Thoracic aorta (tissue), 2 donors: ENCODE results near the gene BAG3. TPM values are rescaled to one million over a fixed set of nuclear protein-coding genes. Genes with fewer than 3 reads are reported as not detected.

ENCODE experiments used
- ATAC-seq: fragments of 150-250 bp; one replicate; pipeline ENCODE4 v1.8.0; 2017; ENCODE audit warnings: low read depth; ENCODE audit not compliant: insufficient number of reproducible peaks, low FRiP score
- DNase-seq: peaks from one replicate; pipeline ENCODE4 v3.0.0-alpha.2; 2020; ENCODE audit warnings: low spot score
- H3K27ac ChIP-seq, 2 donors: fragments of 200-600 bp; sonication (generic); 1 replicate in 1 of 2; 2 replicates in 1 of 2; pipeline ENCODE4 v1.5.1; 2016; ENCODE audit warnings: mild to moderate bottlenecking in 2 of 2, moderate library complexity in 2 of 2
- H3K27me3 ChIP-seq: fragments of 200-600 bp; sonication (generic); replicated peaks from 2 replicates; pipeline ENCODE4 v1.6.0; 2016; ENCODE audit warnings: mild to moderate bottlenecking; ENCODE audit not compliant: insufficient read depth
- H3K36me3 ChIP-seq: fragments of 200-600 bp; sonication (generic); one replicate; pipeline ENCODE4 v1.5.1; 2016
- H3K4me1 ChIP-seq, 2 donors: fragments of 200-600 bp; sonication (generic); 1 replicate in 1 of 2; 2 replicates in 1 of 2; pipeline versions ENCODE4 v1.5.1 to v1.6.0; 2016; ENCODE audit warnings: low read depth in 2 of 2, mild to moderate bottlenecking in 1 of 2; ENCODE audit not compliant: control insufficient read depth in 1 of 2
- H3K4me3 ChIP-seq: fragments of 200-600 bp; sonication (generic); 2 replicates; pipeline ENCODE4 v1.5.1; 2016; ENCODE audit warnings: mild to moderate bottlenecking
- H3K9me3 ChIP-seq: fragments of 200-600 bp; sonication (generic); 2 replicates; pipeline ENCODE4 v1.5.1; 2016
- CTCF ChIP-seq: fragments of 200-600 bp; sonication (generic); IDR thresholded peaks from one replicate; pipeline ENCODE4 v1.5.1; 2019; ENCODE audit warnings: antibody characterized with exemption
- total RNA-seq, 2 donors: library from RNA; depleted of rRNA; stranded (reverse); fragments of >200 nt; gene quantifications; one replicate each; pipeline versions ENCODE4 v1.1.0 to v1.2.3, GENCODE V29; 2016

The BAG3 gene
- total RNA-seq, 2 donors from 2014 or later = 48.9 to 87.6 TPM

GRCh38 chr10:119630300-119630699 lies 20.9 kb upstream of the BAG3 start:
- Histone ChIP-seq H3K27me3 (no peaks in the 10 kb centered on the region), H3K36me3 (no peaks in the 10 kb centered on the region), H3K4me3 (no peak overlapping the region), H3K27ac (no peak overlapping the region), H3K9me3 (no peaks in the 10 kb centered on the region), H3K4me1 (no peaks in the 10 kb centered on the region)
- no peak for DNase-seq
- no peak for ATAC-seq
- TF ChIP-seq CTCF = no peak

GRCh38 chr10:119633538-119634218 lies 17.5 kb upstream of the BAG3 start:
- no peak for ATAC-seq

GRCh38 chr10:119634219-119634544 lies 17.0 kb upstream of the BAG3 start:
- no peak overlapping the region for H3K27ac ChIP-seq
- no peaks in the 10 kb centered on the region for H3K9me3 ChIP-seq
- no peak overlapping the region for H3K4me3 ChIP-seq
- ATAC-seq (peak; percentile 31), DNase-seq (no peak)
- H3K27me3 ChIP-seq = no peaks in the 10 kb centered on the region
- H3K4me1 ChIP-seq = no peaks in the 10 kb centered on the region
- H3K36me3 ChIP-seq = no peaks in the 10 kb centered on the region
- TF ChIP-seq CTCF = no peak

More at GRCh38 chr10:119633538-119634218, 17.5 kb upstream of the BAG3 start:
- H3K27ac ChIP-seq = no peak overlapping the region
- H3K27me3 ChIP-seq = no peaks in the 10 kb centered on the region
- no peak for DNase-seq
- H3K4me1 ChIP-seq = no peaks in the 10 kb centered on the region
- no peaks in the 10 kb centered on the region for H3K9me3 ChIP-seq
- H3K36me3 ChIP-seq = no peaks in the 10 kb centered on the region
- H3K4me3 ChIP-seq = no peak overlapping the region
- TF ChIP-seq CTCF = no peak

GRCh38 chr10:119637631-119638030 lies 13.5 kb upstream of the BAG3 start:
- Histone ChIP-seq H3K36me3 (no peaks in the 10 kb centered on the region), H3K4me1 (no peaks in the 10 kb centered on the region), H3K9me3 (no peaks in the 10 kb centered on the region), H3K27me3 (no peaks in the 10 kb centered on the region), H3K4me3 (no peak overlapping the region), H3K27ac (no peak overlapping the region)
- ATAC-seq (no peak), DNase-seq (no peak)
- TF ChIP-seq CTCF = no peak

GRCh38 chr10:119638982-119639381 lies 12.2 kb upstream of the BAG3 start:
- TF ChIP-seq CTCF = no peak
- Histone ChIP-seq H3K36me3 (no peaks in the 10 kb centered on the region), H3K27ac (no peak overlapping the region), H3K27me3 (no peaks in the 10 kb centered on the region), H3K4me3 (no peak overlapping the region), H3K4me1 (no peaks in the 10 kb centered on the region), H3K9me3 (no peaks in the 10 kb centered on the region)
- ATAC-seq (no peak), DNase-seq (no peak)
